ENCODE measurements around the gene IQSEC1. TPM values are rescaled to one million over a fixed set of nuclear protein-coding genes. Genes with fewer than 3 reads are reported as not detected.

Gene IQSEC1
- total RNA-seq, 4 donors from 2014 or later: 56.1 to 99.5 (median 78.2) TPM

DNA sequence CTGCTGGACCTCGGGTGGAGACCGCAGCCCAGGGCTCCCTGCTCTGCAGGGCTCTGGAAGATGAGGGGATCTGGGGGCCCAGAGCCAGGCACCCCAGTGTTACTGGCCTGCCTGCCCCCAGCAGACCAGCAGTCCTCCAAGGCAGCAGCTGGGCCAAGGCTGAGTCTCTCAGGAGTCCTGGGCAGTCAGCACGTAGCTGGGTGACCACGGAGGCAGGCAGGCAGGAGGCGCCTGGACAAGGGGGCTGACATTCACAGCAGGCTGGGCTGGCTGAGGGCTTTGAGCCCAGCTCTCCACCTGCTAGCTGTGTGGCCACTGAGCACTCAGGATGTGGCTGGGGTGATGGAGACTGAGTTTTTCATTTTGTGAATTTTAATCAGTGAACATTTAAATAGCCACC lies 67.9 kb downstream of the IQSEC1 start:
- TF ChIP-seq, protein P1, sequence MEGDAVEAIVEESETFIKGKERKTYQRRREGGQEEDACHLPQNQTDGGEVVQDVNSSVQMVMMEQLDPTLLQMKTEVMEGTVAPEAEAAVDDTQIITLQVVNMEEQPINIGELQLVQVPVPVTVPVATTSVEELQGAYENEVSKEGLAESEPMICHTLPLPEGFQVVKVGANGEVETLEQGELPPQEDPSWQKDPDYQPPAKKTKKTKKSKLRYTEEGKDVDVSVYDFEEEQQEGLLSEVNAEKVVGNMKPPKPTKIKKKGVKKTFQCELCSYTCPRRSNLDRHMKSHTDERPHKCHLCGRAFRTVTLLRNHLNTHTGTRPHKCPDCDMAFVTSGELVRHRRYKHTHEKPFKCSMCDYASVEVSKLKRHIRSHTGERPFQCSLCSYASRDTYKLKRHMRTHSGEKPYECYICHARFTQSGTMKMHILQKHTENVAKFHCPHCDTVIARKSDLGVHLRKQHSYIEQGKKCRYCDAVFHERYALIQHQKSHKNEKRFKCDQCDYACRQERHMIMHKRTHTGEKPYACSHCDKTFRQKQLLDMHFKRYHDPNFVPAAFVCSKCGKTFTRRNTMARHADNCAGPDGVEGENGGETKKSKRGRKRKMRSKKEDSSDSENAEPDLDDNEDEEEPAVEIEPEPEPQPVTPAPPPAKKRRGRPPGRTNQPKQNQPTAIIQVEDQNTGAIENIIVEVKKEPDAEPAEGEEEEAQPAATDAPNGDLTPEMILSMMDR (IDR thresholded peaks at IDR 0.05): no peak
- TF ChIP-seq EP300 (IDR thresholded peaks at IDR 0.05) (no peak), POLR2A (IDR thresholded peaks at IDR 0.05; ENCODE audit: low read depth) (no peak), POLR2AphosphoS5 (IDR thresholded peaks at IDR 0.05) (no peak)
- no peak overlapping the region for H3K27ac ChIP-seq (replicated peaks in 1 of 4)
- 82% methylated on average over 4 of the region's 5 CpGs for WGBS
- H3K4me3 ChIP-seq: no peak overlapping the region
- no peaks in the 10 kb centered on the region for H3K36me3 ChIP-seq
- no peaks in the 10 kb centered on the region for H3K9me3 ChIP-seq
- DNase-seq (ENCODE audit: extremely low spot score): no peak
- H3K27me3 ChIP-seq: no peaks in the 10 kb centered on the region
- H3K4me1 ChIP-seq: peaks cover 7 to 29% (median 25%) of the 10 kb centered on the region in 4 donors
- intact Hi-C loops (cut with DNase I): no loop called here

DNA sequence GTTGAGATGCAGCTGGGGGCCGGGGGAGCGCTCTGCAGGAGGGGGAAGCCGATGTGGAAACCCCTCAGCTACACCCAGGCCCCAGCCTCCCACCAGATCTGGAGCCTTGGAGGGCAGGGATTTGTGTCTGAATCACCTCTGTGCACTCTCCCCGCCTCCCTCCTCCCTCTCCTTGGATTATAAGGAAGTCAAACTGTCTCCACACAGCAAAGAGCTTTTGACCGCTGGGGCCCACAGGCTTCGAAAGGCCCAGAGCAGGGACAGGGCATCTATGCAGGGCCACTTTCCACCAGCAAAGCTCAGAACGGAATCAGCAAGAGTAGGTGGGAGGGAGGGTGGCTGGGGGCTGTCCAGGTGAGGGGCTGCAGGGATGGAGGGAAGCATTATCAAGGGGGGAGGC lies 68.9 kb downstream of the IQSEC1 start:
- H3K4me3 ChIP-seq: no peak overlapping the region
- no peaks in the 10 kb centered on the region for H3K36me3 ChIP-seq

DNA sequence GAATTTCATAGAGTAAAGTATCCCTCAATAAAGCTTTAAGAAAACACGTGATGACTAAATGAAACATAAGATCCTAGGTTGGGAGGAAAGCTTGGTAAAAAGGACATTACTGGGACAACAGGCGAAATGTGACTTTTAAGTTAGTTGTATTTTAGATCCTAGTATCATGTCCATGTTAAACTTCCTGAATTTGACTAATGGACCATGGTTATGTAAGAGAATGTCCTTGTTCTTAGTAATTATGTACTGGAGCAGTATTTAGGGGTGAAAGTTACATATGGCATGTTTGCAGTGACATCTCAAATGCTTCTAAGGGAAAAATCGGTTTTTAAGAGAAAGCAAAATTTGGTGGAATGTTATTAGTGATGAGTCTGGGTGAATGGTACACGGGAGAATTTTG lies 69.6 kb downstream of the IQSEC1 start:
- DNase-seq (ENCODE audit: extremely low spot score): no peak
- H3K4me3 ChIP-seq: no peak overlapping the region
- peaks cover 13 to 27% (median 21%) of the 10 kb centered on the region in 4 donors for H3K4me1 ChIP-seq
- H3K27me3 ChIP-seq: no peaks in the 10 kb centered on the region
- no peaks in the 10 kb centered on the region for H3K9me3 ChIP-seq
- H3K27ac ChIP-seq (replicated peaks in 1 of 4): no peak overlapping the region
- TF ChIP-seq POLR2A (IDR thresholded peaks at IDR 0.05; ENCODE audit: low read depth) (no peak), POLR2AphosphoS5 (IDR thresholded peaks at IDR 0.05) (no peak), EP300 (IDR thresholded peaks at IDR 0.05) (no peak)
- TF ChIP-seq, protein P1 (IDR thresholded peaks at IDR 0.05): no peak
- intact Hi-C loops (cut with DNase I): no loop called here
- no peaks in the 10 kb centered on the region for H3K36me3 ChIP-seq
- WGBS: 71% methylated on average over 4 of the region's 4 CpGs

More for the DNA sequence above, 68.9 kb downstream of the IQSEC1 start:
- TF ChIP-seq POLR2A (IDR thresholded peaks at IDR 0.05; ENCODE audit: low read depth): no peak
- TF ChIP-seq, protein P1 (IDR thresholded peaks at IDR 0.05): no peak
- no peak for TF ChIP-seq EP300 (IDR thresholded peaks at IDR 0.05)
- no peak for TF ChIP-seq POLR2AphosphoS5 (IDR thresholded peaks at IDR 0.05)
- Histone ChIP-seq H3K27me3 (no peaks in the 10 kb centered on the region), H3K9me3 (no peaks in the 10 kb centered on the region), H3K4me1 (peaks cover 7 to 28% (median 25%) of the 10 kb centered on the region in 4 donors), H3K27ac (replicated peaks in 1 of 4) (no peak overlapping the region)
- no peak for DNase-seq (ENCODE audit: extremely low spot score)
- intact Hi-C loops (cut with DNase I): no loop called here
- 91% methylated on average over 5 of the region's 7 CpGs for WGBS

DNA sequence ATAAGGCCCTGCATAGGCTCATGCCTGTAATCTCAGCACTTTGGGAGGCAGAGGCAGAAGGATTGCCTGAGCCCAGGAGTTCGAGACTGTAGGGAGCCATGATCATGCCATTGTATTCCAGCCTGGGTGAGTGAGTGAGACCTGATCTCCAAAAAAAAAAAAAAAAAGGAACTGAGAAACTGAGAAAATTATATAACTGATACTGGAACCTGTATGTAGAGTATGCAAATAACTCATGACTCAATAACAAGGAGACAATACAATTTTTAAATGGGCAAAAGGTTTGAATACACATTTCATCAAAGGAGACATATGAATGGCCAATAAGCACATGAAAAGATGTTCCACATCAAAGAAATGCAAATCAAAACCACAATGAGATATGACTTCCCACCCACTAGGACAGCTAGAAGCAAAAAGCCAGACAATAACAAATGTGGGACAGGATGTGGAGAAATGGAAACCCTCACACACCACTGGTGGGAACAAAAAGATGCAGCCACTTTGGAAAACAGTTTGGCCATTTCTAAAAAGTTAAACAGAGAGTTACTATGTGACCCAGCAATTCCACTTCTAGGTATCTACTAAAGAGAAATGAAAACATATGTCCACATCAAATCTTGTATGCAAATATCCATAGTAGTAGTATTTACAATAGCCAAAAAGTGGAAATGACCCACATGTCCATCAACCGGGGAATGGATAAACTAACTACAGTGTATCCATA lies 70.7 kb downstream of the IQSEC1 start:
- intact Hi-C loops (cut with DNase I): no loop called here
- peaks cover 10 to 18% (median 15%) of the 10 kb centered on the region in 4 donors for H3K4me1 ChIP-seq
- no peaks in the 10 kb centered on the region for H3K36me3 ChIP-seq
- TF ChIP-seq POLR2AphosphoS5 (IDR thresholded peaks at IDR 0.05) (no peak), POLR2A (IDR thresholded peaks at IDR 0.05; ENCODE audit: low read depth) (no peak), EP300 (IDR thresholded peaks at IDR 0.05) (no peak)
- TF ChIP-seq, protein P1 (IDR thresholded peaks at IDR 0.05): no peak
- no peaks in the 10 kb centered on the region for H3K27me3 ChIP-seq
- H3K27ac ChIP-seq (replicated peaks in 1 of 4): no peak overlapping the region
- no peaks in the 10 kb centered on the region for H3K9me3 ChIP-seq
- WGBS: 67% methylated on average over 2 of the region's 2 CpGs
- H3K4me3 ChIP-seq: no peak overlapping the region
- DNase-seq (ENCODE audit: extremely low spot score): no peak
